PC-9 (cell line): Measurements from ENCODE around the gene PHF10. TPM values are rescaled to one million over a fixed set of nuclear protein-coding genes. Genes with fewer than 3 reads are reported as not detected.
A peak's percentile ranks its signal among the peaks of the same experiment; 100 is the strongest.

Source experiments
- BruUV-seq: library from RNA; stranded (reverse); fragments of 400-500 nt; replicated peaks from 2 replicates; lab custom pipeline; 2021; lab: Mats Ljungman, UMichigan
- CTCF ChIA-PET: fragments of 300-600 bp; sonication (Branson Sonifier 250); formaldehyde crosslinking; loops from one replicate; lab custom pipeline; 2022; ENCODE audit warnings: antibody characterized with exemption; lab: Charles Lee
- POLR2A ChIA-PET: fragments of 300-600 bp; sonication (Branson Sonifier 250); formaldehyde crosslinking; loops from one replicate; lab custom pipeline; 2022; ENCODE audit warnings: antibody characterized with exemption; ENCODE audit not compliant: unreplicated experiment; lab: Charles Lee
- DNase-seq, 2 experiments: peaks; one replicate each; pipeline versions ENCODE4 v3.0.0 to v3.0.0-alpha.2; 2015 to 2022; ENCODE audit warnings: mixed read lengths in 1 of 2
- H2AFZ ChIP-seq: fragments of 200-600 bp; sonication (generic); 2 replicates; pipeline ENCODE4 v1.8.1; 2017; ENCODE audit warnings: antibody characterized with exemption
- H3F3A ChIP-seq: fragments of 200-600 bp; sonication (generic); 2 replicates; pipeline ENCODE4 v1.8.1; 2017; ENCODE audit warnings: antibody characterized with exemption, mild to moderate bottlenecking, low read depth; ENCODE audit not compliant: insufficient read depth
- H3K27ac ChIP-seq: fragments of 200-600 bp; sonication (generic); 2 replicates; pipeline ENCODE4 v1.6.1; 2016; ENCODE audit warnings: mixed run types
- H3K27me3 ChIP-seq: fragments of 200-600 bp; sonication (generic); 2 replicates; pipeline ENCODE4 v1.6.1; 2016; ENCODE audit warnings: low read depth, mixed run types; ENCODE audit not compliant: insufficient read depth
- H3K36me3 ChIP-seq: fragments of 200-600 bp; sonication (generic); 2 replicates; pipeline ENCODE4 v1.6.1; 2016; ENCODE audit warnings: low read depth, mixed run types
- H3K4me1 ChIP-seq: fragments of 200-600 bp; sonication (generic); replicated peaks from 2 replicates; pipeline ENCODE4 v1.6.1; 2016; ENCODE audit warnings: mixed run types; ENCODE audit not compliant: insufficient read depth
- H3K4me2 ChIP-seq: fragments of 200-600 bp; sonication (generic); 2 replicates; pipeline ENCODE4 v1.6.1; 2017; ENCODE audit warnings: mixed run types
- H3K4me3 ChIP-seq: fragments of 200-600 bp; sonication (generic); 2 replicates; pipeline ENCODE4 v1.6.1; 2016; ENCODE audit warnings: mixed run types
- H3K79me2 ChIP-seq: fragments of 200-600 bp; sonication (generic); 2 replicates; pipeline ENCODE4 v1.6.1; 2017; ENCODE audit warnings: low read depth, mixed run types
- H3K9me2 ChIP-seq: fragments of 200-600 bp; sonication (generic); 2 replicates; pipeline ENCODE4 v1.8.1; 2017; ENCODE audit warnings: mild to moderate bottlenecking; ENCODE audit not compliant: insufficient read depth
- H3K9me3 ChIP-seq: fragments of 200-600 bp; sonication (generic); 2 replicates; pipeline ENCODE4 v1.8.1; 2016; ENCODE audit warnings: low read depth; ENCODE audit not compliant: insufficient read depth
- H4K20me1 ChIP-seq: fragments of 200-600 bp; sonication (generic); 2 replicates; pipeline ENCODE4 v1.8.1; 2017; ENCODE audit not compliant: insufficient read depth
- EZH2 ChIP-seq: fragments of 200-600 bp; sonication (generic); IDR thresholded peaks from 2 replicates; pipeline ENCODE4 v1.8.0; 2017; ENCODE audit warnings: antibody characterized with exemption, low read depth
- intact Hi-C: fragments of 100-400 bp; cut with micrococcal nuclease; formaldehyde crosslinking; loops from one replicate; pipeline ENCODE4 v1.10.0; 2022; ENCODE audit not compliant: unreplicated experiment
- total RNA-seq: library from RNA; stranded (reverse); gene quantifications from 2 replicates; pipeline ENCODE4 v1.2.3, GENCODE V29; 2021
- TF ChIP-seq, protein P1 (sequence below): fragments of 200-600 bp; sonication (generic); conservative IDR thresholded peaks from 2 replicates; pipeline ENCODE4 v1.6.1; 2017; ENCODE audit warnings: mixed run types, antibody characterized with exemption, mild to moderate bottlenecking, moderate library complexity

The PHF10 gene
- total RNA-seq, 1 experiment from 2014 or later: 21.7 TPM

DNA sequence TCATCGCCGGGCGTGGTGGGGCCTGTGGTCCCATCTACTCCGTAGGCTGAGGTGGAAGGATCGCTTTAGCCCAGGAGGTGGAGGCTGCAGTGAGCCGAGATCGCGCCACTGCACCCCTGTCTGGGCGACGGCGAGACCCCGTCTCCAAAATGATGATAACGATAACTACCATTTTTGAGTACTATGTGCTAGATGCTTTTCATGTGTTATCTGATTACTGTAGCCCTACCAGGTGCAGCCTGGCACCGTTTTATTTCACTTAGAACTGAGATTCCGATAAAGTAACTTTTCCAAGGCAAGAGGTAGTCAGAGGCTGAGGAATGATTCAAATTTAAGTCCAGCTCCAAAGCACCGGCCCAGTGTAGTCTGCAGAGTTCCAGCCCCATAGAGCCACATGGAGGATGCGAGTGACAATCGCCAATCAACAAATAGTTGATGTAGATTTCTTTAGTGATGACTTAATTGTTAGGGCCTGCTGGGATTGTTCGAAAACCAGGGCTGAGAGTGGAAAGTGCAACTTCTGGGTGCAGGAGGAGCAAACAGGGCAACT lies 27.8 kb upstream of the PHF10 start:
- Histone ChIP-seq H2AFZ (peak overlapping the region; percentile 90), H3K9me3 (no peaks in the 10 kb centered on the region), H3K79me2 (peaks cover 29% of the 10 kb centered on the region), H3K9me2 (no peaks in the 10 kb centered on the region), H3F3A (no peaks in the 10 kb centered on the region), H3K4me1 (peaks cover 14% of the 10 kb centered on the region), H4K20me1 (no peaks in the 10 kb centered on the region), H3K27me3 (no peaks in the 10 kb centered on the region), H3K4me3 (peak overlapping the region; percentile 82), H3K27ac (peak overlapping the region; percentile 81), H3K36me3 (no peaks in the 10 kb centered on the region), H3K4me2 (peak overlapping the region; percentile 95)
- ChIA-PET POLR2A (no interaction called here), CTCF (no interaction called here)
- BruUV-seq: no TSS peak
- DNase-seq: no peak
- intact Hi-C loops: no loop called here
- no peak for TF ChIP-seq EZH2
- TF ChIP-seq, protein P1, sequence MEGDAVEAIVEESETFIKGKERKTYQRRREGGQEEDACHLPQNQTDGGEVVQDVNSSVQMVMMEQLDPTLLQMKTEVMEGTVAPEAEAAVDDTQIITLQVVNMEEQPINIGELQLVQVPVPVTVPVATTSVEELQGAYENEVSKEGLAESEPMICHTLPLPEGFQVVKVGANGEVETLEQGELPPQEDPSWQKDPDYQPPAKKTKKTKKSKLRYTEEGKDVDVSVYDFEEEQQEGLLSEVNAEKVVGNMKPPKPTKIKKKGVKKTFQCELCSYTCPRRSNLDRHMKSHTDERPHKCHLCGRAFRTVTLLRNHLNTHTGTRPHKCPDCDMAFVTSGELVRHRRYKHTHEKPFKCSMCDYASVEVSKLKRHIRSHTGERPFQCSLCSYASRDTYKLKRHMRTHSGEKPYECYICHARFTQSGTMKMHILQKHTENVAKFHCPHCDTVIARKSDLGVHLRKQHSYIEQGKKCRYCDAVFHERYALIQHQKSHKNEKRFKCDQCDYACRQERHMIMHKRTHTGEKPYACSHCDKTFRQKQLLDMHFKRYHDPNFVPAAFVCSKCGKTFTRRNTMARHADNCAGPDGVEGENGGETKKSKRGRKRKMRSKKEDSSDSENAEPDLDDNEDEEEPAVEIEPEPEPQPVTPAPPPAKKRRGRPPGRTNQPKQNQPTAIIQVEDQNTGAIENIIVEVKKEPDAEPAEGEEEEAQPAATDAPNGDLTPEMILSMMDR: no peak

DNA sequence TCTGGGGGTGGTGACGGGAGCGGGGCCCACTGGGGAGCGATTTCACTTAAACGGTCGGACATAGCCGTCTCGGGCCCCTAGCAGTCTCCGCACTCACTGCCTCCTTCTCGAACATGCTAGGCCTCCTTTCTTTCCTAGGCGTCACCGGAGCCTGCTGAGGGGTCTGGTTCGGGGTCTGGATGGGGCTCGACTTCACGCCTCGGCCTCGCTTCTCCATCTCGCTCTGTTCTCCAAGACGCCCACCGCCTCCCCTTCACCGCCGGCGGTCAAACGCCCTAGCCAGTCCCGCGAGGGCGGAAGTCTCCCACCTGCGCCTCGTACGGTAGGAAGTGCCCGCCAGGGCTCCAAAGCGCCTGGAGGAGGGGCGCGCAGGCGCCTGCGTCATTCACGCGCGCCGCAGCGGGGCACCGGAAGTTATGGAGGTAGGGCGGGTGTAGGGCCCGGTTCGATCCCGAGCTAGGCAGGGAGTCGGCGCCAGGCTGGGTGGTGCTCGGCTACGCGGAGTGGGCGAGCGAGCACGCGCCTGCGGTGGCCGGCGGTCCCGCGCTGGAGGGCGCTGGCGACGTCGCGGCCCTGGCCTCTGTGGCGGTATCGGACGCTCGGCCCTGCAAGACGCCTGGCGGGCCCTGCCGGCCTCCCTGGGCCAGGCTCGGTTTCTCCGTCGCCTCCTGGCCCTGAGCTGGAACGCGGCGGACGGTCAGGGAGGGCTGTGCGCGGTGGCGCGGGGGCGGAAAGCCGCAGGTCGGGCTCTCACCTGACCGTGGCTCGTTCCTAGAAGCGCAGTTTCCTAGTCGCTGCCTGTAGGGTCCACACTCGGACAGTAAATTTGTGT lies 27.2 kb upstream of the PHF10 start, which contains the start of the genes DYNLT2 and ERMARD:
Gene DYNLT2 (minus strand): TSS at position 331 of the 832 bp plus-strand sequence. CDS start 114 bp downstream, at position 217.
Gene ERMARD (plus strand): TSS at position 381 of the 832 bp plus-strand sequence. CDS start 36 bp downstream, at position 417.
- no peaks in the 10 kb centered on the region for H3K27me3 ChIP-seq
- H3K4me2 ChIP-seq: peak within 1 kb of the TSS; percentile 95
- peak within 1 kb of the TSS; percentile 82 for H3K4me3 ChIP-seq
- H3K27ac ChIP-seq: peak within 1 kb of the TSS; percentile 81
- peak within 1 kb of the TSS; percentile 90 for H2AFZ ChIP-seq
- H4K20me1 ChIP-seq: 0 out of 2 replicates have a peak, but pooled peaks cover 2% of the 10 kb centered on the region
- no peaks in the 10 kb centered on the region for H3F3A ChIP-seq
- intact Hi-C loops: loop anchor here (1.0 to 2.0 kb wide), 2 partner anchors 27 to 49 kb away; partner anchors contain the start of genes C6orf120, PHF10 and WDR27
- TSS peak; percentile 89 for BruUV-seq
- CTCF ChIA-PET: no interaction called here
- TF ChIP-seq EZH2: no peak
- TF ChIP-seq, protein P1: no peak
- H3K9me3 ChIP-seq: no peaks in the 10 kb centered on the region
- no peaks in the 10 kb centered on the region for H3K9me2 ChIP-seq
- DNase-seq: peak; percentile 74 to 87
- H3K79me2 ChIP-seq: peaks cover 29% of the 10 kb centered on the region
- H3K4me1 ChIP-seq: peaks cover 14% of the 10 kb centered on the region
- POLR2A ChIA-PET: no interaction called here
- H3K36me3 ChIP-seq: no peaks in the 10 kb centered on the region

DNA sequence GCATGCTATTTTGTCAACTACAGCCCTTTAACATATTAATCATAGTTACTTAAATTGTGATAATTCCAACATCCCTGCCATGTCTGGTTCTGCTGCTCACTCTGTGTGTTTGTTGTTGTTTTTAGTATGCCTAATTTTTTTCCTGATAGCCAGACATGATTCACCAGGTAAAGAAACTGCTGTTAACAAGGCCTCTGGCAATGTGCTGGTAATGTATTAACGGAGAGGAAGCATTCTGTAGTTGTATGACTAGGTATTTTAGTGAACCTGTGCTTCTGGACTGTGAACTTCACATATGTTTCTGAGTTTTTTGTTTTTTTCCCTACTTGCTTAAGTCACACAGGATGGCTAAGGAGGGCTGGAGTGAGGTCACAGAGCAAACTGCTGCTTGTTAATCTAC lies 22.3 kb upstream of the PHF10 start:
- Histone ChIP-seq H3K4me1 (peaks cover 8% of the 10 kb centered on the region), H3K27ac (no peak overlapping the region), H3K4me3 (no peak overlapping the region), H3K4me2 (no peak overlapping the region), H3K79me2 (peaks cover 21% of the 10 kb centered on the region), H3K9me2 (no peaks in the 10 kb centered on the region), H3K9me3 (no peaks in the 10 kb centered on the region), H3K36me3 (no peaks in the 10 kb centered on the region), H4K20me1 (0 out of 2 replicates have a peak, but pooled peaks cover 3% of the 10 kb centered on the region), H2AFZ (no peak overlapping the region), H3F3A (no peaks in the 10 kb centered on the region), H3K27me3 (no peaks in the 10 kb centered on the region)
- ChIA-PET CTCF (no interaction called here), POLR2A (no interaction called here)
- TF ChIP-seq EZH2: no peak
- TF ChIP-seq, protein P1: no peak
- DNase-seq: no peak
- intact Hi-C loops: no loop called here
- BruUV-seq: no TSS peak
